GM13976 (cell line): ENCODE results near the gene JARID2.

Experiments used
- DNase-seq: peaks from one replicate; pipeline ENCODE4 v3.0.0; 2012; ENCODE audit warnings: low spot score
- CTCF ChIP-seq: IDR thresholded peaks from 2 replicates; pipeline ENCODE4 v1.5.1; 2012; ENCODE audit warnings: borderline replicate concordance, mild to moderate bottlenecking; ENCODE audit not compliant: insufficient read depth; ENCODE audit errors: extremely low read depth, missing control alignments, control extremely low read depth
- in situ Hi-C: fragments of 300-500 bp; cut with MboI; formaldehyde crosslinking; loops from one replicate; pipeline ENCODE4 v1.12.0; 2022; ENCODE audit warnings: low sequenced_read_pairs, mixed read lengths, inconsistent platforms; ENCODE audit not compliant: unreplicated experiment

Gene JARID2

DNA sequence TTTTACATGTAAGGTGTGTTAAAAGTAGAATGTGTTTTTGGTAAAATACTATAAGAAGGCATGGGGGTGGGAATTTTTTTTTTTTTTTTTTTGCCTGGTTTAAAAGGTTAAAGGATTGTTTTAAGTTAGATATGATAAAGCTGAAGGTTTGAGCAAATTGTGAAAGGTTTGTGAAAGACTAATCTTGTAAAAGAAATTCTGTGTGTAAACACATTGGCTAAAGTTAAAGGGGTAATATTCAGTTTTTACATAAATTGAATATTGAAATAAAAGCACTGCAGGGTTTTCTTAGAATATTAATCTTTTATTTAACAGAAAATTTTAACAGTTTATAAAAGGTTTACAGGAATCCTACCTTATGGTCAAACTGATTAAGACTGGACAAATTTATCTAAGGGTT is 311.3 kb downstream of the JARID2 start:
- no peak for TF ChIP-seq CTCF
- in situ Hi-C loops = no loop called here
- no peak for DNase-seq

DNA sequence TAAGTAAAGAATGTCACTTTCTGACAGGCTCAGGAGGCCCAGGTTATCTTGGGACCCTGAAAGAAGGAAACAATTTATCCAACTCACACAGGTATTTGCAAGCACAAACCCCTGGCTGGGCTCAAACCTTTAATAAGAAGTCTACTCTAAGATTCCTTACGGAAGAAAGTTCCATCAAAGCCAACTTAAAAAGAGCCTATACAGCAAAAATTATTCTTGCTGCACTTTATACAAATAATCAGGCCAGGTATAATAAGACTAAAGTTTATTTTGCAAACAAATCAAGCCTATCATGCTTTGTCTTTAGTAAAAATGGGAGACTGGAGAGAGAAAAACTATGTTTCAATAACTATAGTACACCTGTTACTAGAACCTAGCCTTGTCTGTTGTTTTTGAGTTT is 314.8 kb downstream of the JARID2 start:
- DNase-seq = no peak
- no peak for TF ChIP-seq CTCF
- in situ Hi-C loops = no loop called here

DNA sequence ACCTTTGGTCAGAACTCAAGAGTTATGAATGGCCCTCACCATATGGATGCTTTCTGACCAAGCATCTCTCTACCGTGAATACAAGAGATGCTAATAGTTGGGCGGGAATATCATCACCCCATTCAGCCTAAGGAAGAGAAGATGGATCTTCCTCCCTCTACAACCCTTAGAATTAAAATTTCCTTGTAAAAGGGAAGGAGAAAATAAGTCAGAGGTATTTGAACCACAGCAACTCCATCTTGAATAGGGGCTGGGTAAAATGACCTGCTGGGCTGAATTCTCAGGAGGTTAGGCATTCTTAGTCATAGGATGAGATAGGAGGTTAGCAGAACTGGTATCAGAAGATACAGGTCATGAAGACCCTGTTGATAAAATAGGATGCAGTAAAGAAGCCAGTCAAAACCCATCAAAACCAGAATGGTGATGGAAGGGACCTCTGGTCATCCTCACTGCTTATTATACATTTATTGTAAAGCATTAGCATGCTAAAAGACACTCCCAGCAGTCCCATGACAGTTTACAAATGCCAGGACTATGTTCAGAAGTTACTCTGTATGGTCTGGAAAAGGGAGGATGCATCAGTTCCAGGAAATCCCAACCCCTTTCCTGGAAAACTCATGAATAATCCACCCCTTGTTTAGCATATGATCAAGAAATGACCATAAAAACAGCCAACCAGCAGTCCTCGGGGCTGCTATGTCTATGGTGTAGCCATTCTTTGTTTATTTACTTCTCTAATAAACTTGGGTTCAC is 315.8 kb downstream of the JARID2 start:
- no peak for DNase-seq
- in situ Hi-C loops = no loop called here
- no peak for TF ChIP-seq CTCF

- no peak for TF ChIP-seq CTCF
- no peak for DNase-seq
- in situ Hi-C loops = no loop called here
These were observed 317.1 kb downstream of the JARID2 start for GRCh38 chr6:15562977-15563376.

DNA sequence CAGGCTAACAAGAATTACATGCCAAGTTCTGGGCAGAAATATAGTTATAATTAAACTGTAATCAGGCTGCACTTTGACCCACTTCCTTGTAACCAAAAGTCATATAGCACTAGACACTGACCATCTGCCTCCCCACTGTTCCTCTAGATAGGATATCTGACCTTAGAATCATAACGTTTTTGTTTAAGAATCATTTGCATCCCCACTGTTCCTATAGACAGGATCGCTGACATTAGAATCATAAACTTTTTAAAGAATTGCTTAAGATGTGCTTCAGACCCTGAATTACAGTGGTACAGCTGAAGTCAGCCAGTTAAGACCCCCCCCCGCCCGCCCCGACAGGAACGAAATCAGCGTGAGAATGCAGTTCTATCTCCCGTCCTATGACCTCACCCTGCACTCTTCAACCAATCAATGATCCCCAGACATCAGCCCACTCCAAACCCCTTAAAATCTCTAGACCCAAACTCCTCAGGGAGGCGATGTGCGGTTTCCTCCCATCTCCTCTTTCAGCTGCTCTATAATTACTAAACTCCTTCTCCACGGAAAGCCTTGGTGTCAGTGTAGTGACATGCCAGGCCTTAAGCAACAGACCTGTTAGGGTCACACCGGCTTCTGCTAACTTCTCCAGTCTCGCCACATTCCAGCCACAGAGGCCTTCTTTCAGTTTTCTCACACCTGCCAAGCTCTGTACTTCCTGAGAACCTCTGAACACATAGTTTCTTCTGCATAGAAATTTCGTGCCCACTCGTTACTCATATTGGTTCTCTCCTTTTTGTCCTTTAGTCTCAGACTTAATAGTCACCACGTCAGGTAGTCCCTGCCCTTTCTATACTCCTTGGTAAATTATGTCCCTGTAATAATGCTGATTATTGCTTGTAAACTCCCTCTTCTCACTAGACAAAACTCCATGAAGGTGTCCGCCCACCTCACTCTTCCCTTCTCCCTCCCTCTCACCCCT is 323.4 kb downstream of the JARID2 start:
- in situ Hi-C loops = no loop called here
- TF ChIP-seq CTCF = no peak
- no peak for DNase-seq

DNA sequence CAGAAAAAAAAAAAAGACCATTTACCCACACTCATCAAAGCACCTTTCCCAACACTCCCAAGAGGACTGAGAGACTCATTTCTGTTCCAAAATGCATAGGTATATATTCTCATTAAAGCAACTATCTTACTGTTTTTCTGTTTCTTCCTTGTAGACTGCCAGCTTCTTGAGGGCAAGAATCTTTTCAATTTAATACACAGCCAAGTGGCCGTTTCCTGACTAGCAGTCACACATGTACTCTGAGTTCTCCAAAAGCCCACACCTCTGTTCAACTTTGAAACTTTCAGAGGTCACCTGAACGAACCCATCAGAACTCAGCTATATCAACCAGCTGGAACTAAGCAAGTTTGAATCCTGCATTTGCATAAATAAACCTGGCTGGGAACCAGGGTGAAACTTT is 324.3 kb downstream of the JARID2 start:
- no peak for DNase-seq
- no peak for TF ChIP-seq CTCF
- in situ Hi-C loops = no loop called here
